HepG2 (cell line): ENCODE results near the gene KLRF1. TPM values are rescaled to one million over a fixed set of nuclear protein-coding genes. Genes with fewer than 3 reads are reported as not detected.

Source experiments
- ATAC-seq: fragments of 200-7000 bp; cut with Tn5 transposase; 3 replicates; pipeline ENCODE4 v1.9.1; 2020; ENCODE audit warnings: mild to moderate bottlenecking, moderate library complexity
- BruUV-seq: library from RNA; stranded (reverse); fragments of 400-500 nt; replicated peaks from 2 replicates; lab custom pipeline; 2021; lab: Mats Ljungman, UMichigan
- CTCF ChIA-PET: fragments of 300-600 bp; formaldehyde crosslinking; extraction: SDS; loops from one replicate; lab custom pipeline; 2021; ENCODE audit warnings: low total read pairs, inconsistent platforms, low intra/inter-chr PET ratio; lab: Yijun Ruan, JAX
- POLR2A ChIA-PET: fragments of 350-600 bp; sonication (Branson Sonifier 250); formaldehyde crosslinking; loops from one replicate; lab custom pipeline; 2020; ENCODE audit warnings: antibody characterized with exemption, inconsistent platforms; lab: Yijun Ruan, JAX
- DNase-seq: peaks from one replicate; pipeline ENCODE4 v3.0.0-alpha.2; 2015; ENCODE audit warnings: low spot score
- FAIRE-seq: peaks from 3 replicates; lab custom pipeline; 2011; peaks lifted over from hg19 to GRCh38; lab: Jason Lieb, UNC
- H2AFZ ChIP-seq: one replicate; pipeline ENCODE4 v1.6.1; 2011; ENCODE audit warnings: low read length, inconsistent platforms
- H3K27ac ChIP-seq: fragments of 300-600 bp; 3 replicates; pipeline ENCODE4 v1.8.0; 2011; ENCODE audit warnings: mixed run types, mild to moderate bottlenecking, mixed read lengths, low read length, inconsistent platforms; ENCODE audit not compliant: insufficient read depth; ENCODE audit errors: extremely low read length
- H3K27me3 ChIP-seq, 2 experiments: fragments of 200-600 bp in 1 of 2; 2 replicates in 1 of 2; 3 replicates in 1 of 2; pipeline versions ENCODE4 v1.6.0 to v1.8.0; 2011; ENCODE audit warnings: low read length in 2 of 2, mild to moderate bottlenecking in 2 of 2, moderate library complexity in 2 of 2, inconsistent platforms in 1 of 2; ENCODE audit not compliant: insufficient read depth in 2 of 2, control insufficient read depth in 1 of 2
- H3K36me3 ChIP-seq, 2 experiments: fragments of 200-600 bp in 1 of 2; replicated peaks in 1 of 2; 2 replicates in 1 of 2; 3 replicates in 1 of 2; pipeline versions ENCODE4 v1.5.1 to v1.8.0; 2011; ENCODE audit warnings: low read length in 2 of 2, inconsistent platforms in 1 of 2; ENCODE audit not compliant: insufficient read depth in 2 of 2, control insufficient read depth in 1 of 2
- H3K4me1 ChIP-seq: 2 replicates; pipeline ENCODE4 v1.5.1; 2012; ENCODE audit warnings: low read length, inconsistent platforms; ENCODE audit not compliant: insufficient read depth
- H3K4me2 ChIP-seq: 2 replicates; pipeline ENCODE4 v1.6.0; 2011; ENCODE audit warnings: low read depth, low read length, inconsistent platforms
- H3K4me3 ChIP-seq, 3 experiments: fragments of 200-600 bp in 1 of 3; sonication (generic), shearing (Covaris generic) in 1 of 3; replicated peaks in 1 of 3; 2 replicates each; pipeline ENCODE4 v1.5.1; 2011 to 2016; ENCODE audit warnings: low read length in 3 of 3, inconsistent platforms in 2 of 3, low read depth in 2 of 3, mild to moderate bottlenecking in 2 of 3, control low read depth in 1 of 3, mixed read lengths in 1 of 3; ENCODE audit not compliant: insufficient read depth in 1 of 3
- H3K79me2 ChIP-seq: one replicate; pipeline ENCODE4 v1.6.1; 2011; ENCODE audit warnings: low read length, inconsistent platforms; ENCODE audit not compliant: insufficient read depth
- H3K9ac ChIP-seq: 2 replicates; pipeline ENCODE4 v1.6.0; 2011; ENCODE audit warnings: mild to moderate bottlenecking, low read depth, low read length, inconsistent platforms; ENCODE audit not compliant: insufficient read depth
- H3K9me3 ChIP-seq: 2 replicates; pipeline ENCODE4 v1.5.1; 2012; ENCODE audit warnings: mild to moderate bottlenecking, low read length
- H4K20me1 ChIP-seq: 2 replicates; pipeline ENCODE4 v1.6.0; 2011; ENCODE audit warnings: inconsistent platforms, mild to moderate bottlenecking, low read length, moderate library complexity; ENCODE audit not compliant: insufficient read depth
- ARID2 ChIP-seq: sonication (generic); formaldehyde crosslinking; IDR thresholded peaks from 2 replicates; pipeline ENCODE4 v1.8.1; 2022; ENCODE audit warnings: mild to moderate bottlenecking, missing genetic modification reagents, borderline replicate concordance
- ATF7-NPFF ChIP-seq: sonication (generic); formaldehyde crosslinking; IDR thresholded peaks from 2 replicates; pipeline ENCODE4 v1.8.1; 2023; ENCODE audit warnings: mild to moderate bottlenecking, low read depth, missing genetic modification reagents, moderate library complexity
- DR1 ChIP-seq: sonication (generic); formaldehyde crosslinking; IDR thresholded peaks from 2 replicates; pipeline ENCODE4 v1.8.0; 2021; ENCODE audit warnings: mild to moderate bottlenecking, missing genetic modification reagents, inconsistent platforms
- LCORL ChIP-seq, 2 experiments: fragments of 450-650 bp in 1 of 2; sonication (generic) in 1 of 2; formaldehyde crosslinking in 1 of 2; IDR thresholded peaks; 2 replicates each; pipeline versions ENCODE4 v1.5.0 to v1.6.1; 2017 to 2020; ENCODE audit warnings: antibody characterized with exemption in 1 of 2, missing genetic modification reagents in 1 of 2
- SNAI1 ChIP-seq: sonication (generic); formaldehyde crosslinking; IDR thresholded peaks from 2 replicates; pipeline ENCODE4 v1.5.0; 2020; ENCODE audit warnings: mild to moderate bottlenecking, missing genetic modification reagents, borderline replicate concordance
- TCF7 ChIP-seq: sonication (generic); IDR thresholded peaks from 2 replicates; pipeline ENCODE4 v1.6.1; 2016; ENCODE audit warnings: antibody characterized with exemption, low read depth
- ZNF136 ChIP-seq: sonication (generic); formaldehyde crosslinking; IDR thresholded peaks from 2 replicates; pipeline ENCODE4 v1.8.1; 2022; ENCODE audit warnings: low read depth, mild to moderate bottlenecking, moderate library complexity, missing genetic modification reagents
- ZNF20 ChIP-seq: sonication (generic); formaldehyde crosslinking; IDR thresholded peaks from 2 replicates; pipeline ENCODE4 v1.4.0; 2020; ENCODE audit warnings: mild to moderate bottlenecking, moderate library complexity, missing genetic modification reagents
- ZNF207 ChIP-seq: fragments of 450-650 bp; IDR thresholded peaks from 2 replicates; pipeline ENCODE4 v1.6.1; 2016; ENCODE audit warnings: antibody characterized with exemption, borderline replicate concordance
- ZNF430 ChIP-seq: sonication (generic); formaldehyde crosslinking; IDR thresholded peaks from 2 replicates; pipeline ENCODE4 v1.9.0; 2021; ENCODE audit warnings: mild to moderate bottlenecking, missing genetic modification reagents
- ZNF672 ChIP-seq: sonication (generic); formaldehyde crosslinking; IDR thresholded peaks from 2 replicates; pipeline ENCODE4 v1.8.1; 2022; ENCODE audit warnings: missing genetic modification reagents
- ZSCAN20 ChIP-seq: sonication (generic); formaldehyde crosslinking; IDR thresholded peaks from 2 replicates; pipeline ENCODE4 v1.4.0; 2020; ENCODE audit warnings: missing genetic modification reagents, mild to moderate bottlenecking, borderline replicate concordance
- WGBS: methylation state at CpG from one replicate; pipeline ENCODE4 v1.1.6; 2017; ENCODE audit warnings: low lambda C conversion rate; 5-methylcytosine and 5-hydroxymethylcytosine counted together
- in situ Hi-C: cut with HindIII; loops from 2 replicates; pipeline ENCODE4 v1.10.0; 2017; ENCODE audit warnings: low pct_unique_long_range_greater_than_20kb; ENCODE audit not compliant: extremely low pct_ligation_motif_present
- intact Hi-C: fragments of 100-400 bp; cut with micrococcal nuclease; formaldehyde crosslinking; loops from one replicate; pipeline ENCODE4 v1.10.0; 2022; ENCODE audit not compliant: unreplicated experiment
- polyA plus RNA-seq, 8 experiments: library from polyadenylated mRNA; depleted of rRNA in 3 of 8; stranded (reverse) in 7 of 8; unstranded in 1 of 8; fragments of >200 nt; fragmentation: Illumina TruSeq in 4 of 8; extraction: Trizol in 4 of 8; gene quantifications; 2 replicates each; pipeline versions ENCODE4 v1.2.1 to v1.2.3, GENCODE V29; 2011 to 2016; ENCODE audit warnings: low read depth in 4 of 8, missing spikeins in 1 of 8, mixed read lengths in 1 of 8; ENCODE audit not compliant: insufficient read depth in 1 of 8
- total RNA-seq, 5 experiments: library from RNA; depleted of rRNA; stranded (reverse); fragments of >200 nt; fragmentation: Illumina TruSeq; extraction: Trizol; gene quantifications; 2 replicates each; pipeline ENCODE4 v1.2.3, GENCODE V29; 2016; ENCODE audit warnings: low read depth in 1 of 5
- TF ChIP-seq, protein P1 (sequence below): sonication (generic); formaldehyde crosslinking; IDR thresholded peaks from 2 replicates; pipeline ENCODE4 v1.4.0; 2020; ENCODE audit warnings: mild to moderate bottlenecking, low read depth, missing genetic modification reagents
- TF ChIP-seq, protein P2 (sequence below): sonication (generic); formaldehyde crosslinking; IDR thresholded peaks from 2 replicates; pipeline ENCODE4 v1.4.0; 2020; ENCODE audit warnings: missing genetic modification reagents; ENCODE audit errors: not compliant biosample characterization
- TF ChIP-seq, protein P3 (sequence below): sonication (generic); formaldehyde crosslinking; IDR thresholded peaks from 2 replicates; pipeline ENCODE4 v1.5.0; 2020; ENCODE audit warnings: mild to moderate bottlenecking, missing genetic modification reagents

The KLRF1 gene
- total and polyA plus RNA-seq, 2 of the 13 experiments (the other 11 are each of a cell fraction or from before 2014, with no cell fraction given) = not detected

DNA sequence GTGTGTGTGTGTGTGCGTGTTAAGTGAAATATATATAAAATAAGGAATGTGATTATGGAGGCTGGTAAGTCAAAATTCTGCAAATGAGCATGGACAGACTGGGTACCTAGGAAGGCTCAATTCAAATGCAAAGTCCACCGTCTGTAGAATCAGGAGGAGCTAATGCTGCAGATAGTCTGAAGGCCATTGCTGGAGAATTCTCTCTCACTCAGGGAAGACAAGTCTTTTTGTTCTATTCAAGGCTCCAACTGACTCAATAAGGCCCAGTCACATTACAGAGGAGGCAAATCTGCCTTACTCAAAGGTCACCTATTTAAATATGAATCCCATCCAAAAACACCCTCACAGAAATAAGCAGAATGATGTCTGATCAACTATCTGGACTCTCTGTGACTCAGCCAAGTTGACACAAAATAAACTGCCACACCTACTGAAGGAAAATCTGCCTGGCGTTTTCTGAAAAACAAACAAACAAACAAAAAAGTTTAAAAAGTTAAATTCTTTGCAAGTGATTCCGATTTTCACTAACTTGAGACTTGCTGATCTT is 53.3 kb downstream of the KLRF1 start:
- Histone ChIP-seq H4K20me1 (no peaks in the 10 kb centered on the region), H3K4me3 (no peak overlapping the region)
- ATAC-seq = no peak
- no peak for TF ChIP-seq ZNF207
- TF ChIP-seq ARID2 (CRISPR knock-in tag) = no peak
- TF ChIP-seq, protein P1, sequence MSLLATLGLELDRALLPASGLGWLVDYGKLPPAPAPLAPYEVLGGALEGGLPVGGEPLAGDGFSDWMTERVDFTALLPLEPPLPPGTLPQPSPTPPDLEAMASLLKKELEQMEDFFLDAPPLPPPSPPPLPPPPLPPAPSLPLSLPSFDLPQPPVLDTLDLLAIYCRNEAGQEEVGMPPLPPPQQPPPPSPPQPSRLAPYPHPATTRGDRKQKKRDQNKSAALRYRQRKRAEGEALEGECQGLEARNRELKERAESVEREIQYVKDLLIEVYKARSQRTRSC = no peak
- no peak for TF ChIP-seq SNAI1
- TF ChIP-seq, all 625 proteins: peak for 0
- BruUV-seq = no TSS peak
- Histone ChIP-seq H3K4me2 (no peak overlapping the region), H3K4me1 (peaks cover 14% of the 10 kb centered on the region), H3K9ac (no peak overlapping the region), H3K27me3 (no peaks in the 10 kb centered on the region), H3K79me2 (no peaks in the 10 kb centered on the region), H3K36me3 (no peaks in the 10 kb centered on the region), H2AFZ (no peak overlapping the region), H3K27ac (no peak overlapping the region), H3K9me3 (no peaks in the 10 kb centered on the region)
- in situ Hi-C loops (no loop called here), intact Hi-C loops (no loop called here)
- POLR2A ChIA-PET = no interaction called here
- DNase-seq = no peak
- WGBS = 38% methylated on average over 4 of the region's 4 CpGs
- FAIRE-seq = no peak
- CTCF ChIA-PET = no interaction called here

DNA sequence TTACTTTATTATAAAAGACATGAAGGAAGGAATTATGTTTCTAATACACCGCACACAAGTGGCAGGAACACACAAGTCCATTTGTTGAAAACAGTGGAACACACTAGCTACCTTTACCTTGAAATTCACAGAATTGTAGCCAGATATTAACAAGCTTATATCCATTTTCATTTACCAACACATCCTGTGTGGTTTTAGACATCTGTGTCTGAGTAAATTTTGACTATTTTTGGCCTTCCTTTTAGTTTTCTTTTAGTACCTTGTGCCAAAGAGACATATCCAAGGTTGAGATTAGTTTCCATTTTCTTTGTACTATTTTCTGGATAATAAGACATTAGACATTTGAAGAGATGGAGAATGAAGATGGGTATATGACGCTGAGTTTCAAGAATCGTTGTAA is 54.0 kb downstream of the KLRF1 start, which contains the start of gene KLRF2:
TSS of gene KLRF2 (plus strand) at position 244 of the 400 bp plus-strand sequence. CDS start at position 351, 107 bp downstream.
- POLR2A ChIA-PET = no interaction called here
- no peak within 1 kb of the TSS for H3K4me3 ChIP-seq
- intact Hi-C loops = no loop called here
- no peaks in the 10 kb centered on the region for H3K36me3 ChIP-seq
- FAIRE-seq = no peak
- H3K9me3 ChIP-seq = no peaks in the 10 kb centered on the region
- in situ Hi-C loops = no loop called here
- no peaks in the 10 kb centered on the region for H4K20me1 ChIP-seq
- DNase-seq = no peak
- H3K27ac ChIP-seq = no peak within 1 kb of the TSS
- no peak within 1 kb of the TSS for H3K9ac ChIP-seq
- peaks cover 14% of the 10 kb centered on the region for H3K4me1 ChIP-seq
- CTCF ChIA-PET = no interaction called here
- no peaks in the 10 kb centered on the region for H3K79me2 ChIP-seq
- H3K27me3 ChIP-seq = no peaks in the 10 kb centered on the region
- TF ChIP-seq ZSCAN20 (CRISPR knock-in tag) (no peak), ZNF430 (no peak), ZNF20 (CRISPR knock-in tag) (no peak), LCORL (IDR thresholded peaks at IDR 0.05) (no peak), LCORL (CRISPR knock-in tag; IDR thresholded peaks at IDR 0.05) (no peak), ATF7-NPFF (CRISPR knock-in tag) (no peak), ZNF672 (no peak), ZNF136 (no peak), DR1 (CRISPR knock-in tag) (no peak), TCF7 (no peak)
- TF ChIP-seq, protein P2, sequence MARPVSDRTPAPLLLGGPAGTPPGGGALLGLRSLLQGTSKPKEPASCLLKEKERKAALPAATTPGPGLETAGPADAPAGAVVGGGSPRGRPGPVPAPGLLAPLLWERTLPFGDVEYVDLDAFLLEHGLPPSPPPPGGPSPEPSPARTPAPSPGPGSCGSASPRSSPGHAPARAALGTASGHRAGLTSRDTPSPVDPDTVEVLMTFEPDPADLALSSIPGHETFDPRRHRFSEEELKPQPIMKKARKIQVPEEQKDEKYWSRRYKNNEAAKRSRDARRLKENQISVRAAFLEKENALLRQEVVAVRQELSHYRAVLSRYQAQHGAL (CRISPR knock-in tag) = no peak
- TF ChIP-seq, protein P3, sequence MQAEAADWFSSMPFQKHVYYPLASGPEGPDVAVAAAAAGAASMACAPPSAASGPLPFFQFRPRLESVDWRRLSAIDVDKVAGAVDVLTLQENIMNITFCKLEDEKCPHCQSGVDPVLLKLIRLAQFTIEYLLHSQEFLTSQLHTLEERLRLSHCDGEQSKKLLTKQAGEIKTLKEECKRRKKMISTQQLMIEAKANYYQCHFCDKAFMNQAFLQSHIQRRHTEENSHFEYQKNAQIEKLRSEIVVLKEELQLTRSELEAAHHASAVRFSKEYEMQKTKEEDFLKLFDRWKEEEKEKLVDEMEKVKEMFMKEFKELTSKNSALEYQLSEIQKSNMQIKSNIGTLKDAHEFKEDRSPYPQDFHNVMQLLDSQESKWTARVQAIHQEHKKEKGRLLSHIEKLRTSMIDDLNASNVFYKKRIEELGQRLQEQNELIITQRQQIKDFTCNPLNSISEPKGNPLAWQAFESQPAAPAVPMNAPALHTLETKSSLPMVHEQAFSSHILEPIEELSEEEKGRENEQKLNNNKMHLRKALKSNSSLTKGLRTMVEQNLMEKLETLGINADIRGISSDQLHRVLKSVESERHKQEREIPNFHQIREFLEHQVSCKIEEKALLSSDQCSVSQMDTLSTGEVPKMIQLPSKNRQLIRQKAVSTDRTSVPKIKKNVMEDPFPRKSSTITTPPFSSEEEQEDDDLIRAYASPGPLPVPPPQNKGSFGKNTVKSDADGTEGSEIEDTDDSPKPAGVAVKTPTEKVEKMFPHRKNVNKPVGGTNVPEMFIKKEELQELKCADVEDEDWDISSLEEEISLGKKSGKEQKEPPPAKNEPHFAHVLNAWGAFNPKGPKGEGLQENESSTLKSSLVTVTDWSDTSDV (CRISPR knock-in tag) = no peak
- no peak within 1 kb of the TSS for H2AFZ ChIP-seq
- BruUV-seq = no TSS peak
- 91% methylated on average over 3 of the region's 3 CpGs for WGBS
- ATAC-seq = no peak
- peak within 1 kb of the TSS; percentile 18; the same call in 1 of the 2 replicates for H3K4me2 ChIP-seq
